ENCODE data around the gene LYSMD2.

LYSMD2 gene

GRCh38 chr15:51731549-51732267 is 5.7 kb downstream of the LYSMD2 start:
- no peaks in the 10 kb centered on the region for H3K36me3 Mint-ChIP-seq (ENCODE audit: low read depth)
- no peaks in the 10 kb centered on the region for H3K9me3 Mint-ChIP-seq
- no peak overlapping the region for H3K27ac Mint-ChIP-seq
- H3K27me3 Mint-ChIP-seq (ENCODE audit: low read depth): peaks cover 27% of the 10 kb centered on the region
- H3K4me3 Mint-ChIP-seq: no peak overlapping the region
- TF ChIP-seq CTCF (IDR thresholded peaks at IDR 0.05; ENCODE audit: unreplicated experiment in 3 of 3): no peak
- H3K4me1 Mint-ChIP-seq: no peaks in the 10 kb centered on the region

- Mint-ChIP-seq H3K27me3 (ENCODE audit: low read depth) (peaks cover 6% of the 10 kb centered on the region), H3K4me1 (no peaks in the 10 kb centered on the region), H3K9me3 (no peaks in the 10 kb centered on the region), H3K27ac (no peak overlapping the region), H3K4me3 (no peak overlapping the region), H3K36me3 (ENCODE audit: low read depth) (no peaks in the 10 kb centered on the region)
- TF ChIP-seq CTCF (IDR thresholded peaks at IDR 0.05; ENCODE audit: unreplicated experiment in 3 of 3): no peak
Measured at GRCh38 chr15:51727141-51727897, 10.1 kb downstream of the LYSMD2 start.

- Mint-ChIP-seq H3K9me3 (no peaks in the 10 kb centered on the region), H3K4me1 (no peaks in the 10 kb centered on the region), H3K36me3 (ENCODE audit: low read depth) (no peaks in the 10 kb centered on the region), H3K4me3 (no peak overlapping the region), H3K27me3 (ENCODE audit: low read depth) (peaks cover 2% of the 10 kb centered on the region), H3K27ac (no peak overlapping the region)
- TF ChIP-seq CTCF (IDR thresholded peaks at IDR 0.05; ENCODE audit: unreplicated experiment in 3 of 3): no peak
Measured at GRCh38 chr15:51726302-51727073, 11.0 kb downstream of the LYSMD2 start.

- no peaks in the 10 kb centered on the region for H3K4me1 Mint-ChIP-seq
- H3K4me3 Mint-ChIP-seq: no peak overlapping the region
Measured at GRCh38 chr15:51724673-51725072, 12.8 kb downstream of the LYSMD2 start.

GRCh38 chr15:51724199-51724598 is 13.3 kb downstream of the LYSMD2 start:
- Mint-ChIP-seq H3K27ac (no peak overlapping the region), H3K36me3 (ENCODE audit: low read depth) (no peaks in the 10 kb centered on the region), H3K4me1 (no peaks in the 10 kb centered on the region), H3K4me3 (no peak overlapping the region), H3K27me3 (ENCODE audit: low read depth) (no peaks in the 10 kb centered on the region), H3K9me3 (no peaks in the 10 kb centered on the region)
- no peak for TF ChIP-seq CTCF (IDR thresholded peaks at IDR 0.05; ENCODE audit: unreplicated experiment in 3 of 3)

More at GRCh38 chr15:51724673-51725072, 12.8 kb downstream of the LYSMD2 start:
- H3K36me3 Mint-ChIP-seq (ENCODE audit: low read depth): no peaks in the 10 kb centered on the region
- H3K27me3 Mint-ChIP-seq (ENCODE audit: low read depth): no peaks in the 10 kb centered on the region
- no peak overlapping the region for H3K27ac Mint-ChIP-seq
- H3K9me3 Mint-ChIP-seq: no peaks in the 10 kb centered on the region
- TF ChIP-seq CTCF (IDR thresholded peaks at IDR 0.05; ENCODE audit: unreplicated experiment in 3 of 3): no peak

Measured in nephron (organoid).